ENCODE results near the gene TET2. TPM values are rescaled to one million over a fixed set of nuclear protein-coding genes. Genes with fewer than 3 reads are reported as not detected.
A peak's percentile ranks its signal among the peaks of the same experiment; 100 is the strongest.

TET2 gene
- total RNA-seq, 2 donors from 2014 or later: 12.0 to 15.5 TPM

- H3K4me1 Mint-ChIP-seq: peaks cover 5% of the 10 kb centered on the region
- peaks cover 65% of the 10 kb centered on the region for H3K27me3 ChIP-seq (ENCODE audit: control insufficient read depth, insufficient read depth, low read length, poor library complexity, severe bottlenecking)
- no peaks in the 10 kb centered on the region for H3K9me3 Mint-ChIP-seq
- peak overlapping the region; percentile 97 for H3K27ac Mint-ChIP-seq
- no peaks in the 10 kb centered on the region for H3K36me3 Mint-ChIP-seq (ENCODE audit: low read depth)
- no peaks in the 10 kb centered on the region for H3K36me3 ChIP-seq (ENCODE audit: control insufficient read depth, insufficient read depth, low read length)
- peaks cover 78% of the 10 kb centered on the region for H3K27me3 Mint-ChIP-seq (ENCODE audit: insufficient read depth)
- no peaks in the 10 kb centered on the region for H3K9me3 ChIP-seq (ENCODE audit: control insufficient read depth, low read length)
- TF ChIP-seq CTCF (conservative IDR thresholded peaks at IDR 0.05): no peak
- peak overlapping the region; percentile 97 for H3K9ac ChIP-seq (ENCODE audit: extremely low read depth, low read length, poor library complexity, severe bottlenecking)
- peak; percentile 82 for DNase-seq
- H3K27ac ChIP-seq (ENCODE audit: low read depth, low read length): peak overlapping the region; percentile 92
- H3K4me3 Mint-ChIP-seq: peak overlapping the region; percentile 92
- no peaks in the 10 kb centered on the region for H3K4me1 ChIP-seq (ENCODE audit: control insufficient read depth, insufficient read depth, low read length)
- peak overlapping the region; percentile 98 for H3K4me3 ChIP-seq (ENCODE audit: low read length)
- WGBS, 2 experiments (ENCODE audit: insufficient coverage in 1 of 2, insufficient read length in 1 of 2): 0% methylated on average over 2 to 13 of the region's 16 CpGs
These were observed 981 bp downstream of the TET2 start for GRCh38 chr4:105147553-105148161.

GRCh38 chr4:105148356-105148755 lies 1.7 kb downstream of the TET2 start:
- H3K27me3 Mint-ChIP-seq (ENCODE audit: insufficient read depth): peaks cover 78% of the 10 kb centered on the region
- no peak overlapping the region for H3K27ac ChIP-seq (ENCODE audit: low read depth, low read length)
- peaks cover 5% of the 10 kb centered on the region for H3K4me1 Mint-ChIP-seq
- no peaks in the 10 kb centered on the region for H3K9me3 Mint-ChIP-seq
- no peaks in the 10 kb centered on the region for H3K36me3 ChIP-seq (ENCODE audit: control insufficient read depth, insufficient read depth, low read length)
- no peak for DNase-seq
- H3K4me1 ChIP-seq (ENCODE audit: control insufficient read depth, insufficient read depth, low read length): no peaks in the 10 kb centered on the region
- WGBS, 2 experiments (ENCODE audit: insufficient coverage in 1 of 2, insufficient read length in 1 of 2): no CpG with 5 or more reads among the region's 1 CpG
- no peak overlapping the region for H3K27ac Mint-ChIP-seq
- H3K36me3 Mint-ChIP-seq (ENCODE audit: low read depth): no peaks in the 10 kb centered on the region
- H3K27me3 ChIP-seq (ENCODE audit: control insufficient read depth, insufficient read depth, low read length, poor library complexity, severe bottlenecking): peaks cover 58% of the 10 kb centered on the region
- peak overlapping the region; percentile 92 for H3K4me3 Mint-ChIP-seq
- no peak for TF ChIP-seq CTCF (conservative IDR thresholded peaks at IDR 0.05)
- H3K9me3 ChIP-seq (ENCODE audit: control insufficient read depth, low read length): no peaks in the 10 kb centered on the region
- no peak overlapping the region for H3K9ac ChIP-seq (ENCODE audit: extremely low read depth, low read length, poor library complexity, severe bottlenecking)
- peak overlapping the region; percentile 98 for H3K4me3 ChIP-seq (ENCODE audit: low read length)

GRCh38 chr4:105148776-105149175 lies 2.1 kb downstream of the TET2 start:
- H3K4me3 Mint-ChIP-seq: no peak overlapping the region
- DNase-seq: no peak
- H3K27ac Mint-ChIP-seq: no peak overlapping the region
- 77 to 80% methylated on average over 3 to 4 of the region's 5 CpGs for WGBS, 2 experiments (ENCODE audit: insufficient coverage in 1 of 2, insufficient read length in 1 of 2)
- H3K9me3 Mint-ChIP-seq: no peaks in the 10 kb centered on the region
- H3K27me3 ChIP-seq (ENCODE audit: control insufficient read depth, insufficient read depth, low read length, poor library complexity, severe bottlenecking): peaks cover 58% of the 10 kb centered on the region
- no peaks in the 10 kb centered on the region for H3K4me1 ChIP-seq (ENCODE audit: control insufficient read depth, insufficient read depth, low read length)
- no peaks in the 10 kb centered on the region for H3K9me3 ChIP-seq (ENCODE audit: control insufficient read depth, low read length)
- H3K27ac ChIP-seq (ENCODE audit: low read depth, low read length): no peak overlapping the region
- no peaks in the 10 kb centered on the region for H3K36me3 Mint-ChIP-seq (ENCODE audit: low read depth)
- no peaks in the 10 kb centered on the region for H3K36me3 ChIP-seq (ENCODE audit: control insufficient read depth, insufficient read depth, low read length)
- peaks cover 77% of the 10 kb centered on the region for H3K27me3 Mint-ChIP-seq (ENCODE audit: insufficient read depth)
- peak overlapping the region; percentile 98 for H3K4me3 ChIP-seq (ENCODE audit: low read length)
- H3K9ac ChIP-seq (ENCODE audit: extremely low read depth, low read length, poor library complexity, severe bottlenecking): no peak overlapping the region
- TF ChIP-seq CTCF (conservative IDR thresholded peaks at IDR 0.05): no peak
- H3K4me1 Mint-ChIP-seq: peaks cover 5% of the 10 kb centered on the region

Data from endodermal cell (in vitro differentiated cells).